PC-3 (cell line): ENCODE measurements around the gene FSTL4. TPM values are rescaled to one million over a fixed set of nuclear protein-coding genes. Genes with fewer than 3 reads are reported as not detected.

ENCODE experiments used
- ATAC-seq: fragments of 200-7000 bp; cut with Tn5 transposase; 2 replicates; pipeline ENCODE4 v1.9.1; 2020; ENCODE audit warnings: mild to moderate bottlenecking, moderate library complexity
- BruUV-seq: library from RNA; stranded (reverse); fragments of 400-500 nt; replicated peaks from 2 replicates; lab custom pipeline; 2021; lab: Mats Ljungman, UMichigan
- CTCF ChIA-PET: fragments of 300-600 bp; sonication (Branson Sonifier 250); formaldehyde crosslinking; loops from one replicate; lab custom pipeline; 2022; ENCODE audit warnings: antibody characterized with exemption; lab: Charles Lee
- POLR2A ChIA-PET: fragments of 300-600 bp; sonication (Branson Sonifier 250); formaldehyde crosslinking; loops from one replicate; lab custom pipeline; 2022; ENCODE audit warnings: antibody characterized with exemption; ENCODE audit not compliant: unreplicated experiment; lab: Charles Lee
- DNase-seq: peaks from one replicate; pipeline ENCODE4 v3.0.0-alpha.2; 2015
- H2AFZ ChIP-seq: fragments of 300-600 bp; sonication (generic); 2 replicates; pipeline ENCODE4 v1.6.0; 2016; ENCODE audit warnings: antibody characterized with exemption, low read length
- H3F3A ChIP-seq: fragments of 300-600 bp; sonication (generic); one replicate; pipeline ENCODE4 v1.6.0; 2017; ENCODE audit warnings: antibody characterized with exemption, low read length, control low read depth, mild to moderate bottlenecking; ENCODE audit not compliant: unreplicated experiment
- H3K27ac ChIP-seq: fragments of 300-600 bp; sonication (generic); 2 replicates; pipeline ENCODE4 v1.5.1; 2016; ENCODE audit warnings: mild to moderate bottlenecking, low read length
- H3K27me3 ChIP-seq: fragments of 300-600 bp; sonication (generic); 2 replicates; pipeline ENCODE4 v1.6.1; 2016; ENCODE audit warnings: low read length, mixed read lengths
- H3K36me3 ChIP-seq: fragments of 300-600 bp; sonication (generic); 2 replicates; pipeline ENCODE4 v1.6.1; 2016; ENCODE audit warnings: low read depth, mixed run types, low read length, mixed read lengths
- H3K4me1 ChIP-seq: fragments of 300-600 bp; sonication (generic); 2 replicates; pipeline ENCODE4 v1.5.1; 2016; ENCODE audit warnings: low read length; ENCODE audit not compliant: insufficient read depth
- H3K4me2 ChIP-seq: fragments of 300-600 bp; sonication (generic); 2 replicates; pipeline ENCODE4 v1.6.0; 2016; ENCODE audit warnings: low read length
- H3K4me3 ChIP-seq: fragments of 300-600 bp; sonication (generic); 2 replicates; pipeline ENCODE4 v1.5.1; 2016; ENCODE audit warnings: mild to moderate bottlenecking, low read length, mixed read lengths
- H3K79me2 ChIP-seq: fragments of 300-600 bp; sonication (generic); 2 replicates; pipeline ENCODE4 v1.6.1; 2017; ENCODE audit warnings: low read length, mixed read lengths
- H3K9ac ChIP-seq: fragments of 300-600 bp; sonication (generic); 2 replicates; pipeline ENCODE4 v1.6.0; 2016; ENCODE audit warnings: mild to moderate bottlenecking, low read length
- H3K9me2 ChIP-seq: fragments of 300-600 bp; sonication (generic); replicated peaks from 2 replicates; pipeline ENCODE4 v1.6.1; 2016; ENCODE audit warnings: mixed run types, low read length, mixed read lengths
- H3K9me3 ChIP-seq: fragments of 300-600 bp; sonication (generic); 2 replicates; pipeline ENCODE4 v1.6.1; 2016; ENCODE audit warnings: low read length, mixed read lengths
- H4K20me1 ChIP-seq: fragments of 300-600 bp; sonication (generic); 2 replicates; pipeline ENCODE4 v1.6.1; 2016; ENCODE audit warnings: low read length, mixed read lengths
- EZH2 ChIP-seq: fragments of 300-600 bp; sonication (generic); IDR thresholded peaks from one replicate; pipeline ENCODE4 v1.6.1; 2017; ENCODE audit warnings: antibody characterized with exemption, mild to moderate bottlenecking, low read length; ENCODE audit not compliant: unreplicated experiment
- EZH2phosphoT487 ChIP-seq: fragments of 300-600 bp; sonication (generic); IDR thresholded peaks from 2 replicates; pipeline ENCODE4 v1.6.1; 2018; ENCODE audit warnings: mild to moderate bottlenecking, antibody characterized with exemption, low read length, borderline replicate concordance
- intact Hi-C: fragments of 100-400 bp; cut with micrococcal nuclease; formaldehyde crosslinking; loops from 2 replicates; pipeline ENCODE4 v1.9.0; 2023
- total RNA-seq: library from RNA; depleted of rRNA; stranded (reverse); fragments of >200 nt; gene quantifications from 2 replicates; pipeline ENCODE4 v1.2.3, GENCODE V29; 2014
- TF ChIP-seq, protein P1 (sequence below): fragments of 300-600 bp; sonication (generic); conservative IDR thresholded peaks from 2 replicates; pipeline ENCODE4 v1.5.1; 2017; ENCODE audit warnings: antibody characterized with exemption, low read depth, mild to moderate bottlenecking, low read length

FSTL4 gene
- total RNA-seq, 1 experiment from 2014 or later = 4.2 TPM

DNA sequence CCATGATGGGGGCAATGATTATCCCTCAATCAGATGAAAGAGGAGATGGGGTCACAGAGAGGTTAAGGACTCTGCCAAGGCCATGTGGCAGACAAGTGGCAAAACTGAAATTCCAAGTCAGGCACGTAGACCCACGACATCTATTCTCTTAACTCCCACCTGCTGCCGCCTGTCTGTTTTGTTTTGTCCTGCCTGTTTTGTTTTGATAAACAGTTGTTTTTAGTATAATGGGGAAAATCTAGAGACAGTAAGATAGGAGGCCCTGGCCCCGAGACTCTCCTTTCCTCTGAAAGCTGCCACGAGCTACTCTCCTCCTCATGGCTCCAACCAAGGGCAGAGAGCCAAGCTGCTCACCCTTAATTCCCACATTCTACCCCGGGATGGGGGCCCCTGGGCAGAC lies 4.9 kb downstream of the FSTL4 start:
- H3K9ac ChIP-seq = no peak overlapping the region
- intact Hi-C loops = no loop called here
- no TSS peak for BruUV-seq
- ATAC-seq (no peak), DNase-seq (no peak)
- TF ChIP-seq, protein P1, sequence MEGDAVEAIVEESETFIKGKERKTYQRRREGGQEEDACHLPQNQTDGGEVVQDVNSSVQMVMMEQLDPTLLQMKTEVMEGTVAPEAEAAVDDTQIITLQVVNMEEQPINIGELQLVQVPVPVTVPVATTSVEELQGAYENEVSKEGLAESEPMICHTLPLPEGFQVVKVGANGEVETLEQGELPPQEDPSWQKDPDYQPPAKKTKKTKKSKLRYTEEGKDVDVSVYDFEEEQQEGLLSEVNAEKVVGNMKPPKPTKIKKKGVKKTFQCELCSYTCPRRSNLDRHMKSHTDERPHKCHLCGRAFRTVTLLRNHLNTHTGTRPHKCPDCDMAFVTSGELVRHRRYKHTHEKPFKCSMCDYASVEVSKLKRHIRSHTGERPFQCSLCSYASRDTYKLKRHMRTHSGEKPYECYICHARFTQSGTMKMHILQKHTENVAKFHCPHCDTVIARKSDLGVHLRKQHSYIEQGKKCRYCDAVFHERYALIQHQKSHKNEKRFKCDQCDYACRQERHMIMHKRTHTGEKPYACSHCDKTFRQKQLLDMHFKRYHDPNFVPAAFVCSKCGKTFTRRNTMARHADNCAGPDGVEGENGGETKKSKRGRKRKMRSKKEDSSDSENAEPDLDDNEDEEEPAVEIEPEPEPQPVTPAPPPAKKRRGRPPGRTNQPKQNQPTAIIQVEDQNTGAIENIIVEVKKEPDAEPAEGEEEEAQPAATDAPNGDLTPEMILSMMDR = no peak
- TF ChIP-seq EZH2phosphoT487 = no peak
- TF ChIP-seq EZH2 = no peak
- ChIA-PET CTCF (no interaction called here), POLR2A (no interaction called here)
- no peaks in the 10 kb centered on the region for H4K20me1 ChIP-seq
- H3K4me1 ChIP-seq = no peaks in the 10 kb centered on the region
- H3K9me2 ChIP-seq = no peaks in the 10 kb centered on the region
- H3K4me3 ChIP-seq = no peak overlapping the region
- no peak overlapping the region for H3K4me2 ChIP-seq
- H3K79me2 ChIP-seq = 0 out of 2 replicates have a peak, but pooled peaks cover 8% of the 10 kb centered on the region
- H3K27ac ChIP-seq = no peak overlapping the region
- no peaks in the 10 kb centered on the region for H3K36me3 ChIP-seq
- H2AFZ ChIP-seq = no peak overlapping the region
- H3K27me3 ChIP-seq = no peaks in the 10 kb centered on the region
- no peaks in the 10 kb centered on the region for H3F3A ChIP-seq
- no peaks in the 10 kb centered on the region for H3K9me3 ChIP-seq

DNA sequence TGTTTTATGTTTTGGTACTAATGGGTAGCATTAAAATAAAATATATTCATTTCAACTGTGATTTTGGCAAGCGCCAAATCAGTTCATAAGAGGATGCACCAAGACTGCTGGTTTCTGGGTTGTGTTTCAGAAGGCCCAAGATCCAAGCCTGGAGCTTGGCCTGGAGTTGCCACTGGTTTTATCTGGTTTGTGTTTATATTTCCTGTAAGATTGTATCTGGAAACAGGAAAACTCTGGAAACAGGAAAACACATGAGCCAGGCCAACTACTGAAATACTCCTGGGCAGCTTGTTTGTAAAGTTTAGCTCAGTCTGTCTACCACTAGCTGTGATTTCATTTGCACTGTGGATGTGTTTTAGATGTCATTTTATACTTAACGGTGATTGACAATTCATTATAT lies 5.5 kb downstream of the FSTL4 start:
- BruUV-seq = no TSS peak
- Histone ChIP-seq H3K9me3 (no peaks in the 10 kb centered on the region), H3K4me1 (no peaks in the 10 kb centered on the region), H3K4me2 (no peak overlapping the region), H3K27ac (no peak overlapping the region), H3K27me3 (no peaks in the 10 kb centered on the region), H3K4me3 (no peak overlapping the region), H3K36me3 (no peaks in the 10 kb centered on the region), H3K79me2 (0 out of 2 replicates have a peak, but pooled peaks cover 8% of the 10 kb centered on the region), H3F3A (no peaks in the 10 kb centered on the region), H2AFZ (no peak overlapping the region), H4K20me1 (no peaks in the 10 kb centered on the region), H3K9ac (no peak overlapping the region), H3K9me2 (no peaks in the 10 kb centered on the region)
- ChIA-PET POLR2A (no interaction called here), CTCF (no interaction called here)
- TF ChIP-seq EZH2 (no peak), EZH2phosphoT487 (no peak)
- TF ChIP-seq, protein P1 = no peak
- no peak for ATAC-seq
- DNase-seq = no peak
- intact Hi-C loops = no loop called here

DNA sequence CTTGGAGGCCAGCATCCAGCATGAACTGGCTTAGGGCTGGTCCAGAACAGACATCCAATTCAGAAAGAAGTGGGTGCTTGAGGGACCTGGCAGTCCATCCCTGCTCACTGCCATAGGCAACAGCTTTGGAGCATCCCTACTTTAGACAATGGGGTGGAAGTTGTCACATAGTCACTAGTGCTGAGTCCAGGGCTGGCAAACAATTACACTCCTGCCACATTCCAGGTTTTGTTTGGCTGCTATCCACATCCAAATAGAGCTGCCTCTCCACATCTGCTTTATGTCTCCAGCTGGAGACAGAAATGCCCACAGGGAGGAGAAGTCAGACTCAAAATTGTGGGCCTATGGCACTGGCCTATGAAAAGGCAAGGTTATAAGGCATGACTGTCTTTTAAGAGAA lies 7.0 kb downstream of the FSTL4 start:
- ChIA-PET CTCF (no interaction called here), POLR2A (no interaction called here)
- Histone ChIP-seq H3K4me2 (no peak overlapping the region), H3F3A (no peaks in the 10 kb centered on the region), H3K4me1 (no peaks in the 10 kb centered on the region), H3K9ac (no peak overlapping the region), H3K36me3 (no peaks in the 10 kb centered on the region), H3K27ac (no peak overlapping the region), H3K9me2 (no peaks in the 10 kb centered on the region), H4K20me1 (no peaks in the 10 kb centered on the region), H3K79me2 (0 out of 2 replicates have a peak, but pooled peaks cover 4% of the 10 kb centered on the region), H2AFZ (no peak overlapping the region), H3K9me3 (no peaks in the 10 kb centered on the region), H3K4me3 (no peak overlapping the region), H3K27me3 (no peaks in the 10 kb centered on the region)
- ATAC-seq = no peak
- TF ChIP-seq EZH2 (no peak), EZH2phosphoT487 (no peak)
- TF ChIP-seq, protein P1 = no peak
- BruUV-seq = no TSS peak
- intact Hi-C loops = no loop called here
- no peak for DNase-seq
